Lower leg skin (tissue), 3 donors: ENCODE measurements around the gene PCSK5.

Experiments used
- CTCF ChIP-seq, 3 donors: fragments of 450-650 bp; IDR thresholded peaks; one replicate each; pipeline ENCODE4 v1.5.1; 2016; ENCODE audit warnings: antibody characterized with exemption in 3 of 3, mild to moderate bottlenecking in 3 of 3, moderate library complexity in 2 of 3
- POLR2A ChIP-seq, 2 donors: fragments of 450-650 bp; IDR thresholded peaks; one replicate each; pipeline ENCODE4 v1.6.1; 2016 to 2017; ENCODE audit warnings: antibody characterized with exemption in 2 of 2, mild to moderate bottlenecking in 1 of 2, moderate library complexity in 1 of 2

GRCh38 chr9:76032038-76032796, 141.7 kb downstream of the PCSK5 start:
- no peak for TF ChIP-seq CTCF (IDR thresholded peaks at IDR 0.05)
- no peak for TF ChIP-seq POLR2A (IDR thresholded peaks at IDR 0.05)
